Activated T-cell treated with anti-CD3 and anti-CD28 coated beads, Interleukin-2, amount 50 U/mL, for 1 hour (primary cell): ENCODE measurements around the gene RBPMS2.

ENCODE experiments used
- DNase-seq: peaks from one replicate; pipeline ENCODE4 v3.0.0-alpha.2; 2020

The RBPMS2 gene

DNA sequence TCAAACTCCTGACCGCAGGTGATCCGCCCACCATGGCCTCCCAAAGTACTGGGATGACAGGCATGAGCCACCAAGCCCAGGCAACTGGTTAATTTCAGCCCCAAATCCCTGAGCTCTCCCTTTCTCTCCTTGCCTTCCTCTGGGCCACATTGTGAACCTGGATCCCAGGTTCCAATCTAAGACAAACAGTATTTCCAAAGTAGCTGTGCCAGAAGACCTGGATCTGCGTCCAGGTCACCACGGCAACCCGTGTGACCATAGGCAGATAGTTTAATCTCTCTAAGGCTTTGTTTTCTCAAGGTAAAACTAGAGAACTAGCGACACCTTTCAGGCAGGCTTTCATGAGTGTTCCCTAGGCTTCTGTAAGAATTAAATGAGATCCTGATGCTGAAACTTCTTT, 5.9 kb upstream of the RBPMS2 start:
- DNase-seq: no peak

DNA sequence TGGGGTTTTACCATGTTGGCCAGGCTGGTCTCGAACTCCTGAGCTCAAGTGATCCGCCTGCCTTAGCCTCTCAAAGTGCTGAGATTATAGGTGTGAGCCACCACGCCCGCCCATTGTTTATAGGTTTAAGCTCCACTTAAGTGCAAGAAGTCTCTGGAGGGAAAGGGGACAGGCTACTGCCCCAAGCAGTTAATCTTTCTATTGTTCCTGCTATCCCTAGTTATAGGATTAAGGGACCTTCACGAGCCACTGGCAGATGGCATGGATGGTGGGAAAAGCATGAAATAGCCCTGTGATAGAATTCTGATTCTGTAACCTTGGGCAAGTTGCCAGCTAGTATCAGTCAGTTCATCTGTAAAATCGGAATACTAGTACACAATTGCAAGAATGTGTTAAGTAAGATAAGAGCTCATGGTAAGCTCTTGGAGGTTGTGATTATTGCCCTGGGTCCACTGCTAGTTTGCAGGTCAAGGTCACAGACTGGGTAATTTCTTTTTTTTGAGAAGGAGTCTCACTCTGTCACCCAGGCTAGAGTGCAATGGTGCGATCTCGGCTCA, 5.3 kb upstream of the RBPMS2 start:
- DNase-seq: no peak

DNA sequence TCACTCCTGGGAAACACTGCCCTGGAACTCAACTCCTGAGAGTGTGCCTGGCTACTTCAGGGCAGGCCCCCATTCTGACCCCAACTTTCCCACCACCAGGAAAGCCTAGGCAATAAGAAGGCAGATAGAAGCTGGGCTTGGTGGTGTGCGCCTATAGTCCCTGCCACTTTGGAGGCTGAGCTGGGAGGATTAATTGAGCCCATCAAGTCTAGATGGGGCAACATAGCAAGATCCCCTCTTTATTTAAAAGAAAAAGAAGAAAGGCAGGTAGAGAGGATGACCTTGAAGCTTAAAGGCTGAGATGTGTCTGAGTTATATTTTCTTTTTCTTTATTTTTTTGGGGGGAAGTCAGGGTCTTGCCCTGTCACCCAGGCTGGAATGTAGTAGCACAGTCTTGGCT, 4.2 kb upstream of the RBPMS2 start:
- DNase-seq: no peak

- DNase-seq: no peak
Observed at GRCh38 chr15:64779024-64779423, 3.6 kb upstream of the RBPMS2 start.

DNA sequence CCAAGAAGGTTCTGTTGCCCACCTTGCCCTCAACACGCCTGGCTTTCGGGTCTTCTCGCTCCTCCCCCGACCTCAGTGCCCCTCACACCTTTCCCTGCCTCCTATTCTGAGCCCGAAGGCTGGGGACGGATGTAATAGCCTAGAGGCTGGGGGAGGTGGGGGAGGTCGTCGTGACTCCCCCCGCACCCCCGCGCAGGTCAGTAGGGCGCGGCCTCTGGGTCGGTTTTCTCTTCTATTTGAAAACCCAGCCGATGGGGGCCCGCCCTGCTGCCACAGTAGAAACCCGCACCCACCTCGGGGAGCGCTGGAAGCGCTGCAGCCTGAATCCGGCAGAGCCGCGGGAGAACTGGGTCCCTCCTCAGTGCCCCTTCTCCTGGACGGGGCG, 1.0 kb upstream of the RBPMS2 start:
- no peak for DNase-seq

- DNase-seq: peak; percentile 35
Observed at GRCh38 chr15:64774629-64775493, 528 bp downstream of the RBPMS2 start.

- DNase-seq: no peak
Observed at GRCh38 chr15:64774037-64774628, 1.3 kb downstream of the RBPMS2 start.

GRCh38 chr15:64773606-64774005, 1.8 kb downstream of the RBPMS2 start:
- no peak for DNase-seq

- DNase-seq: no peak
Observed at GRCh38 chr15:64772964-64773363, 2.4 kb downstream of the RBPMS2 start.

DNA sequence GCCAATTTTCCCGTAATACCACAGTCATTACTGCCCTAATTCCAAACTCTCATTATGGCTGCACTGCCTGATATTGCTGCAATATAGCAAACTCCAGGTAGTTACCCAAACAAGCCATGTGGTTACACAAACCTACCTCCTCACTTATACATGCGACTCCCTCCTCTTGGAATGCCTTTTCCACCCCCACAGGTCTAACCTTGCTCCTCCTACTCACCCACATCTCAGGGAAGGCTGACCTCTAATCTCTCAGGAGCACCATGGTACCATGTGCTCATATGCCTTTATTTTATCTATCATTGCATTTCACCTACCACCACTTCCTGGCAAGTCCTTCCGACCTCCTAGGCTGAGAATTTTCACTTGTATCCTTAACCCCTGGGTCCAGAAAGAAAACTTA, 2.9 kb downstream of the RBPMS2 start:
- DNase-seq: no peak

DNA sequence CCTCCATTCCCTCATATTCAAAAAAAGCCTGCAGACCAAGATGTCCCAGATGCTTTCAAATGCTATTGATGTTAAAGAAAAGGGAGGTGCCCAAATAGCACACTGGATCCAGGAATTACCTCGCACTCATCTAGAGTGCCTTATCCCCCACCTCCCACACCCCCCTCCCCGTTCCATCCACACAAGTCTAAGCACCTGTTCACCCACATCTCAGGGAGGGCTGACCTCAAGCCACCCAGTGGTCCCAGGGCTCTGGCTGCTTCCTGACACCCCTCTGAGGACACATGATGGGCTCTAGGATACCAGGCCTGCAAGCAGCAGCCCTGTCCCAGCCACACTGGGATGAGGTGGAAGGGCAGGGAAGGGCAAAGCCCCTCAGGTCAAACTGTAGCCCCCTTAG, 4.8 kb downstream of the RBPMS2 start:
- no peak for DNase-seq

GRCh38 chr15:64767203-64767602, 8.2 kb downstream of the RBPMS2 start:
- peak; percentile 24 for DNase-seq

GRCh38 chr15:64766058-64766457, 9.3 kb downstream of the RBPMS2 start:
- DNase-seq: no peak

DNA sequence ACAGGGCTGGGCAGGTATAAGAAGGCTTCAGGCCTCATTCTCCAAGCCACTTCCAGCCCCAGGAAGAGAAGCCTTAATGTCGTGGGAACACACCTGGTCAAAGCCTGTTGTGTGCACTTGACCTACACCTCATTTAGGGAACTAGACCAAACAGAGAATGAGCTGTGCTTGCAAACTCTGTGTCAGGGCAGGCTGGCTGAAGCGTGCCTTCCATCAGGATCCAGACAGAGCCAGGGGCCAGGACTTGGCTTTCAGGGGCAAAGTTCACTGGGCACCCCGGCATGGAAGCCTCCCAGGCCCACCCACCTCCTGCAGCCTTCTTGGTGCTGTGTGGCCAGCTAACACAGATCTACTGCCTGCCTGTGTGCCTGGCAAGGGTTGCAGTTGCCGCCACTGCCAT, 11.5 kb downstream of the RBPMS2 start:
- no peak for DNase-seq

DNA sequence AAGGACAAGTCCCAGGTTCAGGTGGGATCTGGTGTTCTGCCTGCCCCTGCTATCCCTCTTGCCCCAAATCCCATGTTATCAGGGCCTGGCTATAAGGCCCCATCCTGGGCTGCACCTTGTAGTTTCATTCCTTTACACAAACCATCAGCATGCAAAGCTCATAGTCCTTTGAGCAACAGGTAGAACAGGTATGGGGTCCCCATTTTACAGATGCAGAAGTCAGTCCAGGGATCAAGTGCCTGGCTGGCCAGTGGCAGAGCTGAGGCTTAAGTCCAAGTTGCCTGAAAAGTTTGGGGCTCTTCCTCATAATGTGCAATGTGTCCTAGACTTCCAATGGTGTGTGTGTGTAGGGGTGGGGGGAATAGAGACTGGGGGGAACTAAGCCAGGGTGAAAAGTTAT, 11.9 kb downstream of the RBPMS2 start:
- no peak for DNase-seq

DNA sequence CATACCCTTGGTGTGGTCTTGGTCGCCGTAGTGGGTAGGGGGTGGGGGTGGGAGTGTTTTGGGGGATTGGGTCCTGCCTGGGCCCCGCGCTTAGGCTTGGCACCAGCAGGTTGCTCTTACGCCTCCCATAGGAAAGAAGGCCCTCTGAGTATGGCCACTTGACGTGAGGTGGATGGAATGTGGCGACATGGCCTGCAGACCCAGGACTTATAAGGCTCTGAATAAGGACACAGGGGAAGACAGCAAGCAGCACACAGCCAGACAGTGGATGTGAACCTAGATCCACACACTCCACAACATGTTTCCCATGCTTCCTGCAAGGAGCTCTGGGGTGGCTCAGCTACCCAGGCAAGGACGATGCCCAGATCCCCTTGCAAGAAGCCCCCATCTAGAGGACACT, 12.4 kb downstream of the RBPMS2 start:
- no peak for DNase-seq

- DNase-seq: no peak
Observed at GRCh38 chr15:64762546-64762945, 12.8 kb downstream of the RBPMS2 start.

DNA sequence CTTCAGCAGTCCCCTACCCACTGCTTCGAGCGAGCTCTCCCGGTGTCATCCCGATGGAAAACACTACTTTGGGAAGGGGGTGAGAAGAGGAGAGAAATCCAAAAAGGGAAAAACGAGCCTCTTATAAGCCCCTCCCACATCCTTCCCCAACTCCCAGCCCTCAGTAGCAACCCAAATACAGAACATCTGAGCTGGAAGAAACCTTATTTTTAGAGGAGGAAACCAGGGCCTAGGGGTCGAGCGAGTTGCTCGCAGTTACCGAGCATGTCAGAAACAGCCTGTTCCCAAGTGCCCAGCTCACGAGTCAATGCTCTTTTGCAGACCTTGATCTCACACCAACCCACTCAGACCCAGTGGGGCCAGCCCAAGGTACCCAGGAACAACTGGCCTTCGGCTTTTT, 14.2 kb downstream of the RBPMS2 start:
- DNase-seq: no peak

- DNase-seq: no peak
Observed at GRCh38 chr15:64760056-64760455, 15.3 kb downstream of the RBPMS2 start.

DNA sequence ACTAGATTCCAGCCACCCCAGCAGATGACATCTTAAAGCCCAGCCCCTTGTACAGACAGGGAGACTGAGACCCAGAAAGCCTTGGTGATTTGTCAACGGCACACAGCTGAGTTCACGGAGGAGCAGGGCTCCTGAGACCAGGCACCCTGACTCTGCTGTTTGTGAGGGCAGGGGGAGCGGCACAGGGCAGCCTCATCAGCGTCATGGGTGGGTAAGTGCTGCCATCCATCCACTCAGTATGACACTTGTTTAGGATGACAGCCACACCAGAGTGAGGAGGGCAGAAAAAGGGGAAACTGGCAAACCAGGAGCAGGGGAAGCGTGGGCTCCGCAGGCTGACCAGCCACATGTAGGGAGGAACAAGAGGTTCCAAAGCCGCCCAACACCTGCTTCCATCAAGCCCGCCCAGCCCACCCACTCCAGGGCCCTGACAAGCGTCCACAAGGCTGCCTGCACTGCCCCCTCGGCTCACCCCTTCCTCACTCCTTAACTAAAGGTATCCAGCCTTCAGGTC, 19.9 kb downstream of the RBPMS2 start:
- DNase-seq: no peak

DNA sequence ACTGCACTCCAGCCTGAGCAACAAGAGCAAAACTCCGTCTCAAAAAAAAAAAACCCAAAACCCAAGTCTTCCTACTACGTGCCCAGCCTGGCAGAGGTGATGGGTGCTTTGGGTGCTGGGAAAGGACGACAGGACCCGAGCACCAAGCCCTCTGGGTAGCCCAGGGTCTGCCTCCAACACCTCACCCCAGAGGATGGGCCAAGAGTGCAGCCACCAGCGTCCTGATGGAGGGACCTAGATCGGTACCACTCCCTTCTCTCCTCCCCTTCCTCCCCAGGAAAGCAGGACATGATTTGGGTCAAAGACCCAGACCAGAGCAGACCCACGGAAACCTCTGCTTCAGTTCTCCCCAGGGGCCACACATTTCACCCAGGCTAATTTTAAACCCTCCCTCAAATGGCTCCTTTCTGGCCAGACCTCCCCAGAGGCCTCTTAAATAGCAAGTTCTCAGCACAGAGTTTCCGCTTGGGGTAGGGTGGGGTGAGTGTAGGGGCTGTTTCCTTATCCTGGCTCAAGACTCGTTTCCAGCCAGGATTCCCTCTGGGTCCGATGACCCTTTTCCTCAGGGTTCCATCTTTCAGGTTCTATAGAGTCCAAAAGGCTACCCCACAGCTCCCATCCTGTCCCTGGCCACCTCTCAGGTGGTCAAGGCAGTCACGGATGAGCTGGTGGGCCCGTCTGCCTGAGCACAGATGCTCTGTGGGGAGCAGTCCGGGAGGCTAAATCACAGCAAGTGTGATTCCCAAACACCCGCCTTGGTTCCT, 20.5 kb downstream of the RBPMS2 start:
- DNase-seq: no peak

DNA sequence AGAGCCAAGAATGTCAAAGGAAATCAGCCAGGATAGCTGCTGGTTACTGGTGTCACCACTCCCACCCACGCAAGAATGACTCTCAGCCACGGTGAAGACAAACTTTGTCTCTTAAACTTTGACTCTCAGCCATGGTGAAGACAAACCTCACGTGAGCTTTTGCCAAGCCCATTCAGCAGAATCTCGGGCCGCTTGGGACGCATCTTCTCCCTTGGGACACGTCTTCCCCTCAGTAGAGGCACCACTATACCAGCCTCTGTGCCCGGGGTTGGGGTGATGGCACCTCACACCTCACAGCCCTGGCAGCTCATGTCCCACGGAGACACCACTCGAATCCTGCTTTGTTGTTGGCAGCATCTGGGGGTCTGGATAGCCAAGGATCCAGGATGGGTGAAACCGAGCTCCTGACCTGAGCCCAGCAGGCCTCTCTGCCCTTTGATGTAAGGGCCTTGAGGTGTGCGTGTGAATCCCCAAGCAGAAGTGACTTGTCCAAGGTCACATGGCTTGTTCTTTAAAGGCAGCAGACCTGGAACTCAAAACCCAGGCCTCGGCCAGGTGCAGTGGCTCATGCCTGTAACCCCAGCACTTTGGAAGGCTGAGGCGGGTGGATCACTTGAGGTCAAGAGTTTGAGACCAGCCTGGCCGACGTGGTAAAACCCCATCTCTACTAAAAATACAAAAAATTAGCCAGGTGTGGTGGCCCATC, 21.8 kb downstream of the RBPMS2 start:
- DNase-seq: no peak

DNA sequence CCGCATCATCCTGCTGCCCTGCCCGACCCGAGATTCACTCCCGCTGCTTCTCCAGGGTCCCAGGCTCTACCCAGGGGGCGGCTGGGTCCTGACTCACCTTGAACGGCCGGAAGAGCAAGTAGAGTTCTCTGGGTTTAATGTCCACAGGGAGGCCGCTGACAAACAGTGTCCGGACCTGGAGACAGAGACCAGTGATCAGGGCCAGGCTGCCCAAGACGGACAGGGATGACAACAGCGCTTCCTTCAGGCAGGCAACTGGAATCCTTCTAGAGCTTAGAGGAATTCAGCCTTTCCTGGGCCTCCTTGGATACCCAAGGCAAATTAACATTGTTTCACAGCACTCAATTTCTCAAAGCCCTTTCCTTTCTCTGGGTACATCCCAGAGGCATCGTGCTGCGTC, 23.9 kb downstream of the RBPMS2 start:
- DNase-seq: no peak
